ENCODE data around the gene OR5D14. TPM values are rescaled to one million over a fixed set of nuclear protein-coding genes. Genes with fewer than 3 reads are reported as not detected.

Gene OR5D14
- total RNA-seq, 1 experiment from 2014 or later: not detected

DNA sequence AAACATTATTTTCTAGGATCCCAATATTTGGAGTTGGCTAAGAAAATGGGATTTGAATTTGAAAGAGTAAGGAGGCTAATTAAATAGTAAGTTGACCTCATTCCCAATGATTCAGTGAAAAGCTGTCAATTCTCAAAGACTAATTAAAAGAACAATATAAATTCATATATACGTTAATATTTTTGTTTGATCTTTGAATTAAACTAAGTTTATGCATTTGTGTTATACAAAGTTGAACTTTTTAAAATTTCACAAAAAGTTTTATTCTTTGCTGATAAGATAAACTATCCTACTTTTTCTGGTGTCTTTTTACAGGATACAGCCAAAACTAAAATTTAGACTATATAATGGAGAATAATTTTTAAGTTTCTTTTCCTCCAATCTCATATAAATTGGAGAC lies 15.7 kb downstream of the OR5D14 start, which contains the start of gene OR5L1 (continued):
- TF ChIP-seq, protein P1, sequence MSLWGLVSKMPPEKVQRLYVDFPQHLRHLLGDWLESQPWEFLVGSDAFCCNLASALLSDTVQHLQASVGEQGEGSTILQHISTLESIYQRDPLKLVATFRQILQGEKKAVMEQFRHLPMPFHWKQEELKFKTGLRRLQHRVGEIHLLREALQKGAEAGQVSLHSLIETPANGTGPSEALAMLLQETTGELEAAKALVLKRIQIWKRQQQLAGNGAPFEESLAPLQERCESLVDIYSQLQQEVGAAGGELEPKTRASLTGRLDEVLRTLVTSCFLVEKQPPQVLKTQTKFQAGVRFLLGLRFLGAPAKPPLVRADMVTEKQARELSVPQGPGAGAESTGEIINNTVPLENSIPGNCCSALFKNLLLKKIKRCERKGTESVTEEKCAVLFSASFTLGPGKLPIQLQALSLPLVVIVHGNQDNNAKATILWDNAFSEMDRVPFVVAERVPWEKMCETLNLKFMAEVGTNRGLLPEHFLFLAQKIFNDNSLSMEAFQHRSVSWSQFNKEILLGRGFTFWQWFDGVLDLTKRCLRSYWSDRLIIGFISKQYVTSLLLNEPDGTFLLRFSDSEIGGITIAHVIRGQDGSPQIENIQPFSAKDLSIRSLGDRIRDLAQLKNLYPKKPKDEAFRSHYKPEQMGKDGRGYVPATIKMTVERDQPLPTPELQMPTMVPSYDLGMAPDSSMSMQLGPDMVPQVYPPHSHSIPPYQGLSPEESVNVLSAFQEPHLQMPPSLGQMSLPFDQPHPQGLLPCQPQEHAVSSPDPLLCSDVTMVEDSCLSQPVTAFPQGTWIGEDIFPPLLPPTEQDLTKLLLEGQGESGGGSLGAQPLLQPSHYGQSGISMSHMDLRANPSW (CRISPR knock-in tag; conservative IDR thresholded peaks at IDR 0.05; ENCODE audit: low read depth): no peak
- TF ChIP-seq ZBTB21 (CRISPR knock-in tag; IDR thresholded peaks at IDR 0.05; ENCODE audit: borderline replicate concordance) (no peak), ZNF416 (CRISPR knock-in tag; IDR thresholded peaks at IDR 0.05) (no peak), FOXJ3 (CRISPR knock-in tag; IDR thresholded peaks at IDR 0.05; ENCODE audit: borderline replicate concordance) (no peak)
- TF ChIP-seq, protein P2, sequence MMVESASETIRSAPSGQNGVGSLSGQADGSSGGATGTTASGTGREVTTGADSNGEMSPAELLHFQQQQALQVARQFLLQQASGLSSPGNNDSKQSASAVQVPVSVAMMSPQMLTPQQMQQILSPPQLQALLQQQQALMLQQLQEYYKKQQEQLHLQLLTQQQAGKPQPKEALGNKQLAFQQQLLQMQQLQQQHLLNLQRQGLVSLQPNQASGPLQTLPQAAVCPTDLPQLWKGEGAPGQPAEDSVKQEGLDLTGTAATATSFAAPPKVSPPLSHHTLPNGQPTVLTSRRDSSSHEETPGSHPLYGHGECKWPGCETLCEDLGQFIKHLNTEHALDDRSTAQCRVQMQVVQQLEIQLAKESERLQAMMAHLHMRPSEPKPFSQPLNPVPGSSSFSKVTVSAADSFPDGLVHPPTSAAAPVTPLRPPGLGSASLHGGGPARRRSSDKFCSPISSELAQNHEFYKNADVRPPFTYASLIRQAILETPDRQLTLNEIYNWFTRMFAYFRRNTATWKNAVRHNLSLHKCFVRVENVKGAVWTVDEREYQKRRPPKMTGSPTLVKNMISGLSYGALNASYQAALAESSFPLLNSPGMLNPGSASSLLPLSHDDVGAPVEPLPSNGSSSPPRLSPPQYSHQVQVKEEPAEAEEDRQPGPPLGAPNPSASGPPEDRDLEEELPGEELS (CRISPR knock-in tag; IDR thresholded peaks at IDR 0.05): no peak
- TF ChIP-seq, protein P3, sequence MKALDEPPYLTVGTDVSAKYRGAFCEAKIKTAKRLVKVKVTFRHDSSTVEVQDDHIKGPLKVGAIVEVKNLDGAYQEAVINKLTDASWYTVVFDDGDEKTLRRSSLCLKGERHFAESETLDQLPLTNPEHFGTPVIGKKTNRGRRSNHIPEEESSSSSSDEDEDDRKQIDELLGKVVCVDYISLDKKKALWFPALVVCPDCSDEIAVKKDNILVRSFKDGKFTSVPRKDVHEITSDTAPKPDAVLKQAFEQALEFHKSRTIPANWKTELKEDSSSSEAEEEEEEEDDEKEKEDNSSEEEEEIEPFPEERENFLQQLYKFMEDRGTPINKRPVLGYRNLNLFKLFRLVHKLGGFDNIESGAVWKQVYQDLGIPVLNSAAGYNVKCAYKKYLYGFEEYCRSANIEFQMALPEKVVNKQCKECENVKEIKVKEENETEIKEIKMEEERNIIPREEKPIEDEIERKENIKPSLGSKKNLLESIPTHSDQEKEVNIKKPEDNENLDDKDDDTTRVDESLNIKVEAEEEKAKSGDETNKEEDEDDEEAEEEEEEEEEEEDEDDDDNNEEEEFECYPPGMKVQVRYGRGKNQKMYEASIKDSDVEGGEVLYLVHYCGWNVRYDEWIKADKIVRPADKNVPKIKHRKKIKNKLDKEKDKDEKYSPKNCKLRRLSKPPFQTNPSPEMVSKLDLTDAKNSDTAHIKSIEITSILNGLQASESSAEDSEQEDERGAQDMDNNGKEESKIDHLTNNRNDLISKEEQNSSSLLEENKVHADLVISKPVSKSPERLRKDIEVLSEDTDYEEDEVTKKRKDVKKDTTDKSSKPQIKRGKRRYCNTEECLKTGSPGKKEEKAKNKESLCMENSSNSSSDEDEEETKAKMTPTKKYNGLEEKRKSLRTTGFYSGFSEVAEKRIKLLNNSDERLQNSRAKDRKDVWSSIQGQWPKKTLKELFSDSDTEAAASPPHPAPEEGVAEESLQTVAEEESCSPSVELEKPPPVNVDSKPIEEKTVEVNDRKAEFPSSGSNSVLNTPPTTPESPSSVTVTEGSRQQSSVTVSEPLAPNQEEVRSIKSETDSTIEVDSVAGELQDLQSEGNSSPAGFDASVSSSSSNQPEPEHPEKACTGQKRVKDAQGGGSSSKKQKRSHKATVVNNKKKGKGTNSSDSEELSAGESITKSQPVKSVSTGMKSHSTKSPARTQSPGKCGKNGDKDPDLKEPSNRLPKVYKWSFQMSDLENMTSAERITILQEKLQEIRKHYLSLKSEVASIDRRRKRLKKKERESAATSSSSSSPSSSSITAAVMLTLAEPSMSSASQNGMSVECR (CRISPR knock-in tag; IDR thresholded peaks at IDR 0.05; ENCODE audit: borderline replicate concordance): no peak
- TF ChIP-seq, protein P4, sequence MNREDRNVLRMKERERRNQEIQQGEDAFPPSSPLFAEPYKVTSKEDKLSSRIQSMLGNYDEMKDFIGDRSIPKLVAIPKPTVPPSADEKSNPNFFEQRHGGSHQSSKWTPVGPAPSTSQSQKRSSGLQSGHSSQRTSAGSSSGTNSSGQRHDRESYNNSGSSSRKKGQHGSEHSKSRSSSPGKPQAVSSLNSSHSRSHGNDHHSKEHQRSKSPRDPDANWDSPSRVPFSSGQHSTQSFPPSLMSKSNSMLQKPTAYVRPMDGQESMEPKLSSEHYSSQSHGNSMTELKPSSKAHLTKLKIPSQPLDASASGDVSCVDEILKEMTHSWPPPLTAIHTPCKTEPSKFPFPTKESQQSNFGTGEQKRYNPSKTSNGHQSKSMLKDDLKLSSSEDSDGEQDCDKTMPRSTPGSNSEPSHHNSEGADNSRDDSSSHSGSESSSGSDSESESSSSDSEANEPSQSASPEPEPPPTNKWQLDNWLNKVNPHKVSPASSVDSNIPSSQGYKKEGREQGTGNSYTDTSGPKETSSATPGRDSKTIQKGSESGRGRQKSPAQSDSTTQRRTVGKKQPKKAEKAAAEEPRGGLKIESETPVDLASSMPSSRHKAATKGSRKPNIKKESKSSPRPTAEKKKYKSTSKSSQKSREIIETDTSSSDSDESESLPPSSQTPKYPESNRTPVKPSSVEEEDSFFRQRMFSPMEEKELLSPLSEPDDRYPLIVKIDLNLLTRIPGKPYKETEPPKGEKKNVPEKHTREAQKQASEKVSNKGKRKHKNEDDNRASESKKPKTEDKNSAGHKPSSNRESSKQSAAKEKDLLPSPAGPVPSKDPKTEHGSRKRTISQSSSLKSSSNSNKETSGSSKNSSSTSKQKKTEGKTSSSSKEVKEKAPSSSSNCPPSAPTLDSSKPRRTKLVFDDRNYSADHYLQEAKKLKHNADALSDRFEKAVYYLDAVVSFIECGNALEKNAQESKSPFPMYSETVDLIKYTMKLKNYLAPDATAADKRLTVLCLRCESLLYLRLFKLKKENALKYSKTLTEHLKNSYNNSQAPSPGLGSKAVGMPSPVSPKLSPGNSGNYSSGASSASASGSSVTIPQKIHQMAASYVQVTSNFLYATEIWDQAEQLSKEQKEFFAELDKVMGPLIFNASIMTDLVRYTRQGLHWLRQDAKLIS (CRISPR knock-in tag; IDR thresholded peaks at IDR 0.05; ENCODE audit: borderline replicate concordance): no peak

DNA sequence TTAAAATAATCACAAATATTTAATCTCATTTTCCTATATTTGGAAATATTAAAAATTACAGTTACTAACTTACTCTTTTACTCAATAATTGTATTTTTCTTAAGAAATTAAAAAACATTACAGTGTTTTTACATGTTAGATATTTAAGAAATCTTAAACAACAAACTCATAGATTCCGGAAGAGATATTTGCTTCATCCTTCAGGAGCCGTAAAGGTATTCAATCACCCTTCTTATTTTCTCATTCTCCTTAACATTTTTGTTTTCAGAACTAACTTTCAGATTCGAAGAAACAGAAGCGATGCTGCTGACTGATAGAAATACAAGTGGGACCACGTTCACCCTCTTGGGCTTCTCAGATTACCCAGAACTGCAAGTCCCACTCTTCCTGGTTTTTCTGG lies 24.0 kb downstream of the OR5D14 start, which contains the start of gene OR5D18:
Gene OR5D18 (plus strand): TSS at position 301 of the 400 bp plus-strand sequence. CDS start 0 bp downstream, at position 301.
- H3K27me3 Mint-ChIP-seq (ENCODE audit: low read depth): peaks cover 11% of the 10 kb centered on the region
- H3K36me3 Mint-ChIP-seq: peaks cover 65% of the 10 kb centered on the region
- ChIA-PET CTCF (no interaction called here), POLR2A (no interaction called here)
- TF ChIP-seq, protein P5, sequence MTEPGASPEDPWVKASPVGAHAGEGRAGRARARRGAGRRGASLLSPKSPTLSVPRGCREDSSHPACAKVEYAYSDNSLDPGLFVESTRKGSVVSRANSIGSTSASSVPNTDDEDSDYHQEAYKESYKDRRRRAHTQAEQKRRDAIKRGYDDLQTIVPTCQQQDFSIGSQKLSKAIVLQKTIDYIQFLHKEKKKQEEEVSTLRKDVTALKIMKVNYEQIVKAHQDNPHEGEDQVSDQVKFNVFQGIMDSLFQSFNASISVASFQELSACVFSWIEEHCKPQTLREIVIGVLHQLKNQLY (CRISPR knock-in tag; IDR thresholded peaks at IDR 0.05): no peak
- TF ChIP-seq TP53 (CRISPR knock-in tag; IDR thresholded peaks at IDR 0.05): no peak
- ATAC-seq: no peak
- no peak for DNase-seq (ENCODE audit: low spot score)
- H3K4me1 Mint-ChIP-seq: no peaks in the 10 kb centered on the region
- H3K27ac Mint-ChIP-seq: no peak within 1 kb of the TSS
- no peak within 1 kb of the TSS for H3K4me3 Mint-ChIP-seq
- H3K9me3 Mint-ChIP-seq: peaks cover 78% of the 10 kb centered on the region
